SK-N-SH (cell line): Measurements from ENCODE around the gene OR51I2. TPM values are rescaled to one million over a fixed set of nuclear protein-coding genes. Genes with fewer than 3 reads are reported as not detected.

ENCODE experiments used
- CTCF ChIA-PET: fragments of 300-600, 350-600 bp; formaldehyde crosslinking; extraction: SDS; loops from one replicate; lab custom pipeline; 2021; lab: Yijun Ruan, JAX
- POLR2A ChIA-PET: fragments of 350-600 bp; sonication (Branson Sonifier 250); formaldehyde crosslinking; extraction: SDS; loops from one replicate; lab custom pipeline; 2020; ENCODE audit warnings: antibody characterized with exemption, inconsistent platforms; lab: Yijun Ruan, JAX
- DNase-seq: peaks from one replicate; pipeline ENCODE4 v3.0.0; 2012
- H2AFZ ChIP-seq: fragments of 200-600 bp; sonication (generic); 2 replicates; pipeline ENCODE4 v1.8.1; 2016; ENCODE audit warnings: antibody characterized with exemption, mild to moderate bottlenecking, low read depth
- H3F3A ChIP-seq: fragments of 200-600 bp; sonication (generic); replicated peaks from 2 replicates; pipeline ENCODE3; 2016; ENCODE audit warnings: antibody characterized with exemption, mild to moderate bottlenecking; ENCODE audit not compliant: insufficient read depth
- H3K27ac ChIP-seq, 2 experiments: fragments of 200-500 bp in 1 of 2; fragments of 200-600 bp in 1 of 2; sonication (Bioruptor generic) in 1 of 2; sonication (generic), shearing (Covaris generic) in 1 of 2; 2 replicates each; pipeline versions ENCODE4 v1.5.1 to v1.6.1; 2014 to 2016; ENCODE audit warnings: low read depth in 2 of 2, inconsistent platforms in 1 of 2, low read length in 1 of 2, mild to moderate bottlenecking in 1 of 2, mixed read lengths in 1 of 2
- H3K27me3 ChIP-seq: fragments of 200-600 bp; sonication (generic), shearing (Covaris generic); 2 replicates; pipeline ENCODE4 v1.6.1; 2016; ENCODE audit warnings: mixed run types; ENCODE audit not compliant: insufficient read depth
- H3K36me3 ChIP-seq, 2 experiments: fragments of 200-500 bp in 1 of 2; fragments of 200-600 bp in 1 of 2; sonication (Bioruptor generic) in 1 of 2; sonication (generic) in 1 of 2; replicated peaks in 1 of 2; 2 replicates each; pipeline versions ENCODE3 to v1.5.1; 2014 to 2016; ENCODE audit warnings: low read length in 1 of 2, mild to moderate bottlenecking in 1 of 2; ENCODE audit not compliant: insufficient read depth in 2 of 2, control insufficient read depth in 1 of 2
- H3K4me1 ChIP-seq, 2 experiments: fragments of 200-500 bp in 1 of 2; fragments of 200-600 bp in 1 of 2; sonication (Bioruptor generic) in 1 of 2; sonication (generic), shearing (Covaris generic) in 1 of 2; 2 replicates each; pipeline versions ENCODE4 v1.5.1 to v1.6.1; 2014 to 2016; ENCODE audit warnings: low read depth in 1 of 2, low read length in 1 of 2, mixed run types in 1 of 2; ENCODE audit not compliant: insufficient read depth in 2 of 2, control insufficient read depth in 1 of 2
- H3K4me2 ChIP-seq: fragments of 200-600 bp; sonication (generic), shearing (Covaris generic); 2 replicates; pipeline ENCODE4 v1.6.1; 2017; ENCODE audit warnings: mixed run types
- H3K4me3 ChIP-seq, 2 experiments: fragments of 200-500 bp in 1 of 2; fragments of 200-600 bp in 1 of 2; sonication (Bioruptor generic) in 1 of 2; sonication (generic), shearing (Covaris generic) in 1 of 2; 2 replicates each; pipeline versions ENCODE4 v1.5.1 to v1.8.1; 2014 to 2016; ENCODE audit warnings: low read depth in 2 of 2, inconsistent platforms in 1 of 2, low read length in 1 of 2, mild to moderate bottlenecking in 1 of 2, mixed read lengths in 1 of 2, moderate library complexity in 1 of 2
- H3K79me2 ChIP-seq: fragments of 200-600 bp; sonication (generic); 2 replicates; pipeline ENCODE4 v1.8.1; 2017; ENCODE audit warnings: mild to moderate bottlenecking; ENCODE audit not compliant: insufficient read depth
- H3K9ac ChIP-seq: fragments of 200-600 bp; sonication (generic); 2 replicates; pipeline ENCODE4 v1.6.1; 2017; ENCODE audit warnings: mixed run types
- H3K9me2 ChIP-seq: fragments of 200-600 bp; sonication (generic); 2 replicates; pipeline ENCODE4 v1.6.1; 2017; ENCODE audit warnings: mixed run types
- H3K9me3 ChIP-seq: fragments of 200-600 bp; sonication (generic); 2 replicates; pipeline ENCODE4 v1.6.1; 2017; ENCODE audit warnings: mixed run types, mild to moderate bottlenecking, moderate library complexity
- H4K20me1 ChIP-seq: fragments of 200-600 bp; sonication (generic); 2 replicates; pipeline ENCODE4 v1.6.1; 2017; ENCODE audit warnings: mild to moderate bottlenecking, mixed run types; ENCODE audit not compliant: insufficient read depth
- CHD2 ChIP-seq: fragments of 150-350 bp; IDR thresholded peaks from 2 replicates; pipeline ENCODE4 v1.6.1; 2018; ENCODE audit warnings: low read length; ENCODE audit not compliant: partially characterized antibody
- CTCF ChIP-seq: fragments of 200-600 bp; sonication (generic); IDR thresholded peaks from 2 replicates; pipeline ENCODE4 v1.6.1; 2017; ENCODE audit warnings: antibody characterized with exemption, mild to moderate bottlenecking, moderate library complexity
- ELF1 ChIP-seq: IDR thresholded peaks from 2 replicates; pipeline ENCODE4 v1.4.0; 2012
- GATA2 ChIP-seq: sonication (generic); formaldehyde crosslinking; IDR thresholded peaks from 2 replicates; pipeline ENCODE4 v1.5.0; 2020; ENCODE audit warnings: mild to moderate bottlenecking, missing genetic modification reagents
- NFIC ChIP-seq: IDR thresholded peaks from 2 replicates; pipeline ENCODE4 v1.4.0; 2012; ENCODE audit warnings: borderline replicate concordance
- RAD21 ChIP-seq: IDR thresholded peaks from 2 replicates; pipeline ENCODE4 v1.6.1; 2012; ENCODE audit warnings: mild to moderate bottlenecking, low read length
- SMC3 ChIP-seq: IDR thresholded peaks from 2 replicates; pipeline ENCODE4 v1.6.1; 2012; ENCODE audit warnings: low read depth, low read length, improper control_type of control experiment
- TAF1 ChIP-seq: IDR thresholded peaks from 2 replicates; pipeline ENCODE4 v1.6.1; 2012; ENCODE audit warnings: low read depth, mild to moderate bottlenecking, low read length, moderate library complexity, borderline replicate concordance
- WGBS: methylation state at CpG from one replicate; pipeline ENCODE4 v1.1.6; 2017; ENCODE audit warnings: low lambda C conversion rate; 5-methylcytosine and 5-hydroxymethylcytosine counted together
- polyA plus RNA-seq, 3 experiments: library from polyadenylated mRNA; depleted of rRNA; stranded (reverse); fragments of >200 nt; gene quantifications; 2 replicates each; pipeline ENCODE4 v1.2.3, GENCODE V29; 2012
- TF ChIP-seq, protein P1 (sequence below): IDR thresholded peaks from 2 replicates; pipeline ENCODE4 v1.4.0; 2012; ENCODE audit warnings: low read depth, borderline replicate concordance
- TF ChIP-seq, protein P2 (sequence below): fragments of 150-350 bp; IDR thresholded peaks from 2 replicates; pipeline ENCODE4 v1.6.1; 2016; ENCODE audit warnings: mild to moderate bottlenecking, low read depth, low read length

The OR51I2 gene
- polyA plus RNA-seq, 1 of the 3 experiments (the other 2 are of a cell fraction), result not detected

DNA sequence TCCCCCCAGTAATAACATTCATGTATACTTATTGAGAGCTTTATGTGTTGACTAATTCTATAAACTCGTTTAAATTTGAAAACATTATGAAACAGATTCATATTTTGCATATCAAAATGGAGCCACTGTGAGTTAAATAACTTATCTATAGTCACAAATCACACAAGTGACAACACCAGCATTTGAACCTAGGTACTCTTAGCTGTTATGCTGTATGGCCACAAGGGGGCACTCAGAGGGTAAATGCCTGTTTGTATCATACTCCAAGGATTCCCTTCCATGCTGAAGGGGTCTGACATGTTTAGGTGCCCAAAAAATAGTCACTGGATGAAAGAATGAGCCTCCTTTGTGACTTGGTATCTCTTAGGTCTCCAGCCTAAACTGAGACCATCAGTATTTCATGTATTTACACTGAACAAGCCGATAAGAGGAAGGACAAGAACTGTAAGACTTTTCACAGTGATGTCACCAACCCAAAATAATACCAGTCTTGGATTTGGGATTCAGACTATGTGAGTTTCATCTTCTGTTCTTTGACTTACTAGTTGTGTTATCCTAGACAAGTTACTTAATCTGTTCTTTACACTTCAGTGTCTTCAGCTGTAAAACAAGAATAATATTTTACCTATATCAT is 27.2 kb downstream of the OR51I2 start:
- 1% methylated on average over 2 of the region's 2 CpGs for WGBS
- H3K79me2 ChIP-seq, result no peaks in the 10 kb centered on the region
- no peak overlapping the region for H3K4me2 ChIP-seq
- H3K4me1 ChIP-seq, result no peaks in the 10 kb centered on the region
- ChIA-PET POLR2A (no interaction called here), CTCF (interaction anchor here (0.5 to 2.2 kb wide), 19 partner anchors 10 to 1030 kb away, joined by 3 to 10 read pairs (median 3); no protein-coding TSS in a partner anchor)
- no peaks in the 10 kb centered on the region for H3K36me3 ChIP-seq
- TF ChIP-seq SMC3, result peak; percentile 71
- TF ChIP-seq RAD21, result peak; percentile 54
- peak; percentile 86 for TF ChIP-seq CTCF
- TF ChIP-seq TAF1, result no peak
- no peaks in the 10 kb centered on the region for H4K20me1 ChIP-seq
- no peak overlapping the region for H3K9ac ChIP-seq
- H3K27me3 ChIP-seq, result no peaks in the 10 kb centered on the region; the same call in 1 of the 2 replicates
- peak; percentile 53 for DNase-seq
- H3K4me3 ChIP-seq, result no peak overlapping the region; a peak in 1 of 4 replicates
- H3F3A ChIP-seq, result no peaks in the 10 kb centered on the region
- no peak overlapping the region for H2AFZ ChIP-seq
- no peak overlapping the region for H3K27ac ChIP-seq
- no peaks in the 10 kb centered on the region for H3K9me2 ChIP-seq
- H3K9me3 ChIP-seq, result no peaks in the 10 kb centered on the region

GRCh38 chr11:5486003-5486402 is 36.9 kb downstream of the OR51I2 start:
- H2AFZ ChIP-seq, result no peak overlapping the region
- H3K27me3 ChIP-seq, result peaks cover 8% of the 10 kb centered on the region
- H3K36me3 ChIP-seq, result no peaks in the 10 kb centered on the region
- H3F3A ChIP-seq, result no peaks in the 10 kb centered on the region
- no peak overlapping the region for H3K9ac ChIP-seq
- WGBS, result 20% methylated on average over 3 of the region's 3 CpGs
- no peak overlapping the region for H3K4me2 ChIP-seq
- DNase-seq, result no peak
- no peak overlapping the region for H3K4me3 ChIP-seq
- no peaks in the 10 kb centered on the region for H3K9me2 ChIP-seq
- H4K20me1 ChIP-seq, result no peaks in the 10 kb centered on the region
- no peaks in the 10 kb centered on the region for H3K9me3 ChIP-seq
- no peaks in the 10 kb centered on the region for H3K79me2 ChIP-seq
- TF ChIP-seq GATA2, result no peak
- TF ChIP-seq CHD2, result no peak
- CTCF ChIA-PET, result interaction anchor here (0.7 to 2.2 kb wide), 2 partner anchors 9 to 12 kb away, joined by 3 to 10 read pairs; no protein-coding TSS in a partner anchor
- POLR2A ChIA-PET, result no interaction called here
- no peaks in the 10 kb centered on the region for H3K4me1 ChIP-seq
- no peak overlapping the region for H3K27ac ChIP-seq

DNA sequence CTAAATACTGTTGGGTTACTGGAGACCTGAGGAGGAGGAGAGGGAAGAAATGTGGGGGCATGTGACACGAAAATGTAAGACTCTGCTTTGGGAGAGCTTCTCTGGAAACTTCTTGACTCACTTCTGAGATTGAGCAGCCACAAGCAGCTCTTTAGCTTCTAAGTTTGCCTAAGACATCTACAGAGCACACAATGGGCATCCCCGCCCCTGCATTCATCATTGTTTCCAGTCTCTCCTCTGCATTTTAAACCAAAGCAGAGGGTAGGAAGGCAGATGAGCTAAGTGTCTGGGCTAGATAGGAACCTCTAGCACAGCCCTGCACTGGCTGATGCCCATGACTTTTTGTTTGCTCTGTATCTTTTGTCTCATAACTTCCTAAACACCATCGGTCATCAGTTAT is 37.3 kb downstream of the OR51I2 start:
- ChIA-PET CTCF (interaction anchor here (0.6 to 2.2 kb wide), 2 partner anchors 10 to 771 kb away, joined by 3 to 10 read pairs; no protein-coding TSS in a partner anchor), POLR2A (no interaction called here)
- no peak overlapping the region for H3K4me2 ChIP-seq
- no peak overlapping the region for H3K4me3 ChIP-seq
- DNase-seq, result no peak
- H3K9me3 ChIP-seq, result no peaks in the 10 kb centered on the region
- H3K27me3 ChIP-seq, result peaks cover 8% of the 10 kb centered on the region
- H2AFZ ChIP-seq, result no peak overlapping the region
- H3K36me3 ChIP-seq, result no peaks in the 10 kb centered on the region
- no peaks in the 10 kb centered on the region for H3K79me2 ChIP-seq
- no peaks in the 10 kb centered on the region for H3F3A ChIP-seq
- TF ChIP-seq, protein P1, sequence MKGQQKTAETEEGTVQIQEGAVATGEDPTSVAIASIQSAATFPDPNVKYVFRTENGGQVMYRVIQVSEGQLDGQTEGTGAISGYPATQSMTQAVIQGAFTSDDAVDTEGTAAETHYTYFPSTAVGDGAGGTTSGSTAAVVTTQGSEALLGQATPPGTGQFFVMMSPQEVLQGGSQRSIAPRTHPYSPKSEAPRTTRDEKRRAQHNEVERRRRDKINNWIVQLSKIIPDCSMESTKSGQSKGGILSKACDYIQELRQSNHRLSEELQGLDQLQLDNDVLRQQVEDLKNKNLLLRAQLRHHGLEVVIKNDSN, result no peak
- TF ChIP-seq SMC3 (no peak), NFIC (no peak), ELF1 (no peak)
- TF ChIP-seq, protein P2, sequence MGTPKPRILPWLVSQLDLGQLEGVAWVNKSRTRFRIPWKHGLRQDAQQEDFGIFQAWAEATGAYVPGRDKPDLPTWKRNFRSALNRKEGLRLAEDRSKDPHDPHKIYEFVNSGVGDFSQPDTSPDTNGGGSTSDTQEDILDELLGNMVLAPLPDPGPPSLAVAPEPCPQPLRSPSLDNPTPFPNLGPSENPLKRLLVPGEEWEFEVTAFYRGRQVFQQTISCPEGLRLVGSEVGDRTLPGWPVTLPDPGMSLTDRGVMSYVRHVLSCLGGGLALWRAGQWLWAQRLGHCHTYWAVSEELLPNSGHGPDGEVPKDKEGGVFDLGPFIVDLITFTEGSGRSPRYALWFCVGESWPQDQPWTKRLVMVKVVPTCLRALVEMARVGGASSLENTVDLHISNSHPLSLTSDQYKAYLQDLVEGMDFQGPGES, result no peak
- H3K4me1 ChIP-seq, result no peaks in the 10 kb centered on the region
- H3K9me2 ChIP-seq, result no peaks in the 10 kb centered on the region
- WGBS, result 4% methylated on average over 3 of the region's 3 CpGs
- H4K20me1 ChIP-seq, result no peaks in the 10 kb centered on the region
- H3K27ac ChIP-seq, result no peak overlapping the region
- no peak overlapping the region for H3K9ac ChIP-seq
